ENCODE data around the gene POU3F3.

The POU3F3 gene

GRCh38 chr2:104825124-104825865 is 28.6 kb upstream of the POU3F3 start:
- H3K27ac ChIP-seq = no peak overlapping the region
- DNase-seq (ENCODE audit: low spot score) = no peak

GRCh38 chr2:104826016-104826415 is 27.9 kb upstream of the POU3F3 start:
- no peak for DNase-seq (ENCODE audit: low spot score)
- no peak overlapping the region for H3K4me3 ChIP-seq
- no peak for TF ChIP-seq CTCF (IDR thresholded peaks at IDR 0.05)
- H3K27ac ChIP-seq = no peak overlapping the region

More at GRCh38 chr2:104825124-104825865, 28.6 kb upstream of the POU3F3 start:
- no peak for TF ChIP-seq CTCF (IDR thresholded peaks at IDR 0.05)
- H3K4me3 ChIP-seq = no peak overlapping the region

GRCh38 chr2:104831742-104832141 is 22.2 kb upstream of the POU3F3 start:
- TF ChIP-seq CTCF (IDR thresholded peaks at IDR 0.05) = no peak
- DNase-seq (ENCODE audit: low spot score) = no peak
- no peak overlapping the region for H3K4me3 ChIP-seq
- H3K27ac ChIP-seq = no peak overlapping the region

GRCh38 chr2:104834431-104835153 is 19.3 kb upstream of the POU3F3 start:
- no peak for TF ChIP-seq CTCF (IDR thresholded peaks at IDR 0.05)
- H3K27ac ChIP-seq = no peak overlapping the region
- DNase-seq (ENCODE audit: low spot score) = no peak
- no peak overlapping the region for H3K4me3 ChIP-seq

GRCh38 chr2:104836265-104836664 is 17.6 kb upstream of the POU3F3 start:
- no peak for DNase-seq (ENCODE audit: low spot score)
- Histone ChIP-seq H3K4me3 (no peak overlapping the region), H3K27ac (no peak overlapping the region)
- no peak for TF ChIP-seq CTCF (IDR thresholded peaks at IDR 0.05)

GRCh38 chr2:104836841-104837240 is 17.1 kb upstream of the POU3F3 start:
- no peak overlapping the region for H3K27ac ChIP-seq
- TF ChIP-seq CTCF (IDR thresholded peaks at IDR 0.05) = no peak
- H3K4me3 ChIP-seq = no peak overlapping the region
- no peak for DNase-seq (ENCODE audit: low spot score)

GRCh38 chr2:104840156-104840555 is 13.8 kb upstream of the POU3F3 start:
- DNase-seq (ENCODE audit: low spot score) = no peak
- no peak for TF ChIP-seq CTCF (IDR thresholded peaks at IDR 0.05)
- no peak overlapping the region for H3K27ac ChIP-seq
- H3K4me3 ChIP-seq = no peak overlapping the region
